Spleen (tissue), 11 donors: ENCODE data around the gene OR4F15. TPM values are rescaled to one million over a fixed set of nuclear protein-coding genes. Genes with fewer than 3 reads are reported as not detected.

Experiments used
- DNase-seq: peaks from one replicate; pipeline ENCODE4 v3.0.0-alpha.2; 2020
- H3K27ac ChIP-seq, 8 donors: fragments of 200-600 bp; sonication (generic) in 7 of 8; 1 replicate in 4 of 8; 2 replicates in 4 of 8; pipeline versions ENCODE4 v1.5.0 to v1.8.0; 2016 to 2021; ENCODE audit warnings: inconsistent platforms in 4 of 8, mild to moderate bottlenecking in 4 of 8, moderate library complexity in 1 of 8
- H3K27me3 ChIP-seq, 7 donors: fragments of 200-600 bp; sonication (generic) in 6 of 7; replicated peaks in 1 of 7; 1 replicate in 4 of 7; 2 replicates in 3 of 7; pipeline versions ENCODE4 v1.5.0 to v1.8.0; 2016 to 2021; ENCODE audit warnings: inconsistent platforms in 3 of 7, mild to moderate bottlenecking in 1 of 7
- H3K36me3 ChIP-seq, 6 donors: fragments of 200-600 bp; sonication (generic) in 5 of 6; 1 replicate in 4 of 6; 2 replicates in 2 of 6; pipeline versions ENCODE4 v1.5.0 to v1.8.0; 2016 to 2021; ENCODE audit warnings: inconsistent platforms in 2 of 6
- H3K4me1 ChIP-seq, 6 donors: fragments of 200-600 bp; sonication (generic) in 5 of 6; 1 replicate in 3 of 6; 2 replicates in 3 of 6; pipeline versions ENCODE4 v1.5.0 to v1.8.0; 2016 to 2021; ENCODE audit warnings: inconsistent platforms in 3 of 6
- H3K4me3 ChIP-seq, 8 donors: fragments of 200-600 bp; sonication (generic) in 7 of 8; 1 replicate in 4 of 8; 2 replicates in 4 of 8; pipeline versions ENCODE4 v1.5.0 to v1.8.0; 2016 to 2021; ENCODE audit warnings: inconsistent platforms in 4 of 8, mild to moderate bottlenecking in 4 of 8, moderate library complexity in 2 of 8
- H3K9me3 ChIP-seq, 8 donors: fragments of 200-600 bp; sonication (generic) in 7 of 8; 1 replicate in 4 of 8; 2 replicates in 4 of 8; pipeline versions ENCODE4 v1.5.0 to v1.8.0; 2016 to 2021; ENCODE audit warnings: inconsistent platforms in 4 of 8
- CTCF ChIP-seq, 11 experiments: fragments of 200-600 bp in 7 of 11; fragments of 450-650 bp in 4 of 11; sonication (generic) in 4 of 11; IDR thresholded peaks in 8 of 11; conservative IDR thresholded peaks in 3 of 11; 1 replicate in 7 of 11; 2 replicates in 4 of 11; pipeline versions ENCODE4 v1.4.0 to v1.8.0; 2016 to 2021; ENCODE audit warnings: antibody characterized with exemption in 11 of 11, inconsistent platforms in 4 of 11, mild to moderate bottlenecking in 1 of 11
- POLR2A ChIP-seq, 3 donors: fragments of 450-650 bp; IDR thresholded peaks; one replicate each; pipeline ENCODE4 v1.5.1; 2017; ENCODE audit warnings: antibody characterized with exemption in 3 of 3, mild to moderate bottlenecking in 1 of 3
- POLR2AphosphoS5 ChIP-seq, 3 donors: sonication (generic); formaldehyde crosslinking; IDR thresholded peaks; one replicate each; pipeline ENCODE4 v1.5.1; 2017; ENCODE audit warnings: antibody characterized with exemption in 3 of 3
- WGBS, 5 donors: extraction: QIAGEN DNeasy Blood & Tissue Kit in 3 of 5; methylation state at CpG; one replicate each; pipeline versions ENCODE4 v1.1.5 to v1.1.7; 2013 to 2018; 5-methylcytosine and 5-hydroxymethylcytosine counted together
- intact Hi-C: fragments of 100-400 bp; cut with DNase I; formaldehyde crosslinking; loops from one replicate; pipeline ENCODE4 v1.15.0; 2023; ENCODE audit warnings: low total_unique reads
- polyA plus RNA-seq, 3 donors: library from polyadenylated mRNA; stranded (reverse); fragments of 200-250 nt; gene quantifications; one replicate each; pipeline ENCODE4 v1.2.1, GENCODE V29; 2013
- total RNA-seq, 7 donors: library from RNA; depleted of rRNA in 3 of 7; stranded (reverse); fragments of >200 nt in 3 of 7; fragmentation: NEBNext Ultra II Directional in 4 of 7; extraction: Animal tissue kit (Norgen Biotek cat#: 25700) in 4 of 7; gene quantifications; one replicate each; pipeline versions ENCODE4 v1.1.0 to v1.2.1, GENCODE V29; 2016 to 2021
- donor health status: healthy with polysubstance abuse.
- donor health status: DM: no; HTN: no; CAD: no; lungs with moderate emphysema.
- donor health status: DM: no; HTN: no; CAD: no.
- donor health status: Bipolar disorder and iron deficiency.
- donor health status: healthy.
- donor health status: DM: no; HTN: no; CAD: no.
- donor health status: DM: yes; HTN: yes; CAD: no.

OR4F15 gene
- total and polyA plus RNA-seq, 10 donors, result not detected

DNA sequence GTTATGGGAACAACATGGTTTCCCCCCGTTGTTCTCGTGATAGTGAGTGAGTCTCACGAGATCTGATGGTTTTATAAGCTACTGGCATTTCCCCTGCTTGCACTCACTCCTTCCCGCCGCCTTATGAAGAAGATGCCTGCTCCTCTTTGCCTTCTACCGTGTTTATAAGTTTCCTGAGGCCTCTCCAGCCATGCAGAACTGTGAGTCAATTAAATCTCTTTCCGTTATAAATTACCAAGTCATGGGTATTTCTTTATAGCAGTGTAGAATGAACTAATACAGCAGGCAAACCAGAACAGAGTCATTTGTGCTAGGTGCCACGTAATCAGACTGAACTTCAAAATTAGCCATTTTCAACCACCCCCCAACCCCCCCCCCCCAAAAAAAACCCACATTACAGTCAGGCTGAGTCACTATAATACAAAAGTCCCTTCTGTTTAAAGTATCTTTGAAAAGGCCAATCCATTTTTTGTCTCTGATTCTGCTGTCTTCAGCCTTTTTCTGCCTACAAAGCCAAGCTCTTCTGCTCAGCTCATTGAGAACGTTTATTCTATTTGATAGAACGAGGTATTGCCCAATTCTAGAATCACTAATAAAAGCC lies 4.6 kb upstream of the OR4F15 start:
- Histone ChIP-seq H3K4me3 (no peak overlapping the region), H3K4me1 (no peaks in the 10 kb centered on the region), H3K9me3 (no peaks in the 10 kb centered on the region), H3K27ac (no peak overlapping the region), H3K36me3 (no peaks in the 10 kb centered on the region), H3K27me3 (peaks cover 0 to 21% (median 0%) of the 10 kb centered on the region in 7 donors)
- intact Hi-C loops, result no loop called here
- TF ChIP-seq POLR2AphosphoS5 (IDR thresholded peaks at IDR 0.05) (no peak), CTCF (IDR thresholded peaks at IDR 0.05 in 8 of 11, conservative IDR thresholded peaks at IDR 0.05 in 3 of 11) (no peak), POLR2A (IDR thresholded peaks at IDR 0.05) (no peak)
- WGBS, 5 donors, result 62 to 76% (median 73%) methylated on average over 10 of the region's 10 CpGs
- DNase-seq, result no peak

GRCh38 chr15:101808201-101808600 lies 3.8 kb upstream of the OR4F15 start:
- Histone ChIP-seq H3K36me3 (no peaks in the 10 kb centered on the region), H3K27me3 (peaks cover 0 to 25% (median 0%) of the 10 kb centered on the region in 7 donors), H3K9me3 (no peaks in the 10 kb centered on the region), H3K4me1 (no peaks in the 10 kb centered on the region), H3K27ac (no peak overlapping the region), H3K4me3 (no peak overlapping the region)
- WGBS, 5 donors, result 56 to 81% (median 67%) methylated on average over 2 of the region's 2 CpGs
- intact Hi-C loops, result no loop called here
- TF ChIP-seq CTCF (IDR thresholded peaks at IDR 0.05 in 8 of 11, conservative IDR thresholded peaks at IDR 0.05 in 3 of 11) (no peak), POLR2A (IDR thresholded peaks at IDR 0.05) (no peak), POLR2AphosphoS5 (IDR thresholded peaks at IDR 0.05) (no peak)
- no peak for DNase-seq

GRCh38 chr15:101810456-101810855 lies 1.5 kb upstream of the OR4F15 start:
- no peak overlapping the region for H3K27ac ChIP-seq
- intact Hi-C loops, result no loop called here
- TF ChIP-seq POLR2A (IDR thresholded peaks at IDR 0.05), result no peak
- TF ChIP-seq POLR2AphosphoS5 (IDR thresholded peaks at IDR 0.05), result no peak
- no peak for TF ChIP-seq CTCF (IDR thresholded peaks at IDR 0.05 in 8 of 11, conservative IDR thresholded peaks at IDR 0.05 in 3 of 11)
- no peaks in the 10 kb centered on the region for H3K9me3 ChIP-seq
- peaks cover 0 to 29% (median 0%) of the 10 kb centered on the region in 7 donors for H3K27me3 ChIP-seq
- WGBS, 5 donors, result 73 to 91% (median 89%) methylated on average over 1 of the region's 1 CpG
- H3K4me1 ChIP-seq, result no peaks in the 10 kb centered on the region
- no peaks in the 10 kb centered on the region for H3K36me3 ChIP-seq
- no peak for DNase-seq
- H3K4me3 ChIP-seq, result no peak overlapping the region

DNA sequence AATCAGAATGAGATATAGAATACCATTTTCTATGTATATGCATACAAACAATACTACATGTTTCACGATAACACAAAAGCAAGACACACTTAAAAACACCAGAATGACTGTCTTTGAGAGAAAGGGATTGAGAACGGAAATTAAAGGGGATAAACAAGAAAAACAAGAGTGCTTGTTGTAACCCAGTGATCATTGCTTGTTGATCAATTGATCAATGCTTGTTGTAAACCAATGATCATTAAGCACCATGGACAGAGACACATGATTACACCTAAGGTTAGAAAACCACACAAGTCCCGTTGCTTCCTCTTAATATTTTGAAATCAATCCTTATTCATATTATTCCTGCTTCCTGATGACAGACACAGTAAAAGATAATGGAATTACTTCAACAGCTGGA lies 1.1 kb upstream of the OR4F15 start:
- Histone ChIP-seq H3K27ac (no peak overlapping the region), H3K4me1 (no peaks in the 10 kb centered on the region), H3K36me3 (no peaks in the 10 kb centered on the region), H3K9me3 (no peaks in the 10 kb centered on the region), H3K4me3 (no peak overlapping the region), H3K27me3 (peaks cover 0 to 27% (median 0%) of the 10 kb centered on the region in 7 donors)
- TF ChIP-seq CTCF (IDR thresholded peaks at IDR 0.05 in 8 of 11, conservative IDR thresholded peaks at IDR 0.05 in 3 of 11), result no peak
- TF ChIP-seq POLR2AphosphoS5 (IDR thresholded peaks at IDR 0.05), result no peak
- TF ChIP-seq POLR2A (IDR thresholded peaks at IDR 0.05), result no peak
- no peak for DNase-seq
- intact Hi-C loops, result no loop called here
- 46 to 66% (median 49%) methylated on average over 3 of the region's 3 CpGs for WGBS, 5 donors
